ENCODE measurements around the gene HMGN3. TPM values are rescaled to one million over a fixed set of nuclear protein-coding genes. Genes with fewer than 3 reads are reported as not detected.

The HMGN3 gene
- total and polyA plus RNA-seq, 2 of the 13 experiments (the other 11 are each of a cell fraction or from before 2014, with no cell fraction given): 67.9 to 145 TPM

DNA sequence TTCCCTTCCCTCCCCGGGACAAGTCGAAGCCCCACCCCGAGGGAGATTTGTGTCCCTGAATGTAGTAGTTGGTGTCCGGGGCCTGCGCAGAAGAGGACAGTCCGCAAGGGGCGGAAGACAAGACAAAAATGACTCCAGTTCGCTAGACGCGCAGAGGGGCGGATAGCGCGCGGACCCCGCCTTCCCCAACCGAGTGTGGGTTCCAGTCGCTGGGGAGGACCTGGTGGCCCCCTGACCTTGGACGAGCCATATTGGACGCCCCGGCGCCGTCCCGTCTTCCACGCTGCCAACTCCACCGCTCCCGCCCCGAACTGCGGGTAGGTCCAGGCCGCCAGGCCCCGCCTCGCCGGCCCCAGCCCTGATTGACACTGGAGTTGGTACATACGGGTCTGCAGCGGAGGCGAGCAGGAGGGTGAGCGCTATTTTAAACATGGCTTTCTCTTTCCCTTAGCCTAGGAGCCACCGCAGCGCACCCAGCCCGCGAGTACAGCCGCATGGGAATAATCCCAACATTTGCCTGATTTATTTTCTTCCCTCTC lies 802 bp downstream of the HMGN3 start (continued):
- no peak for TF ChIP-seq ZEB1 (IDR thresholded peaks at IDR 0.05; ENCODE audit: insufficient replicate concordance, low read depth)
- TF ChIP-seq, protein P1, sequence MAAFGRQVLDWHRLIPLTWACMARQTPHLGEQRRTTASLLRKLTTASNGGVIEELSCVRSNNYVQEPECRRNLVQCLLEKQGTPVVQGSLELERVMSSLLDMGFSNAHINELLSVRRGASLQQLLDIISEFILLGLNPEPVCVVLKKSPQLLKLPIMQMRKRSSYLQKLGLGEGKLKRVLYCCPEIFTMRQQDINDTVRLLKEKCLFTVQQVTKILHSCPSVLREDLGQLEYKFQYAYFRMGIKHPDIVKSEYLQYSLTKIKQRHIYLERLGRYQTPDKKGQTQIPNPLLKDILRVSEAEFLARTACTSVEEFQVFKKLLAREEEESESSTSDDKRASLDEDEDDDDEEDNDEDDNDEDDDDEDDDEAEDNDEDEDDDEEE (CRISPR knock-in tag; IDR thresholded peaks at IDR 0.05): peak; percentile 67; the same call in 1 of the 2 replicates
- TF ChIP-seq MXI1 (IDR thresholded peaks at IDR 0.05; ENCODE audit: borderline replicate concordance, low read depth, low read length): 0 out of 3 replicates have a peak, but pooled peaks have one; percentile 24
- no peak for TF ChIP-seq GATA4 (IDR thresholded peaks at IDR 0.05; ENCODE audit: borderline replicate concordance, low read depth)
- TF ChIP-seq FOXM1 (CRISPR knock-in tag; IDR thresholded peaks at IDR 0.05): no peak
- peak; percentile 25; the same call in 1 of the 2 replicates for TF ChIP-seq ZNF556 (CRISPR knock-in tag; IDR thresholded peaks at IDR 0.05; ENCODE audit: borderline replicate concordance)
- no peak for TF ChIP-seq ZNF569 (CRISPR knock-in tag; IDR thresholded peaks at IDR 0.05; ENCODE audit: borderline replicate concordance)
- TF ChIP-seq DMAP1 (CRISPR knock-in tag; IDR thresholded peaks at IDR 0.05): peak; percentile 58
- peak; percentile 92; the same call in 1 of the 2 replicates for TF ChIP-seq MEIS1 (CRISPR knock-in tag; IDR thresholded peaks at IDR 0.05; ENCODE audit: borderline replicate concordance)
- no peak for TF ChIP-seq ZNF431 (CRISPR knock-in tag; IDR thresholded peaks at IDR 0.05; ENCODE audit: borderline replicate concordance, low read depth)
- TF ChIP-seq ZNF891 (CRISPR knock-in tag; IDR thresholded peaks at IDR 0.05): no peak
- TF ChIP-seq ZBTB3 (CRISPR knock-in tag; IDR thresholded peaks at IDR 0.05; ENCODE audit: borderline replicate concordance, low read depth): no peak
- TF ChIP-seq, protein P2, sequence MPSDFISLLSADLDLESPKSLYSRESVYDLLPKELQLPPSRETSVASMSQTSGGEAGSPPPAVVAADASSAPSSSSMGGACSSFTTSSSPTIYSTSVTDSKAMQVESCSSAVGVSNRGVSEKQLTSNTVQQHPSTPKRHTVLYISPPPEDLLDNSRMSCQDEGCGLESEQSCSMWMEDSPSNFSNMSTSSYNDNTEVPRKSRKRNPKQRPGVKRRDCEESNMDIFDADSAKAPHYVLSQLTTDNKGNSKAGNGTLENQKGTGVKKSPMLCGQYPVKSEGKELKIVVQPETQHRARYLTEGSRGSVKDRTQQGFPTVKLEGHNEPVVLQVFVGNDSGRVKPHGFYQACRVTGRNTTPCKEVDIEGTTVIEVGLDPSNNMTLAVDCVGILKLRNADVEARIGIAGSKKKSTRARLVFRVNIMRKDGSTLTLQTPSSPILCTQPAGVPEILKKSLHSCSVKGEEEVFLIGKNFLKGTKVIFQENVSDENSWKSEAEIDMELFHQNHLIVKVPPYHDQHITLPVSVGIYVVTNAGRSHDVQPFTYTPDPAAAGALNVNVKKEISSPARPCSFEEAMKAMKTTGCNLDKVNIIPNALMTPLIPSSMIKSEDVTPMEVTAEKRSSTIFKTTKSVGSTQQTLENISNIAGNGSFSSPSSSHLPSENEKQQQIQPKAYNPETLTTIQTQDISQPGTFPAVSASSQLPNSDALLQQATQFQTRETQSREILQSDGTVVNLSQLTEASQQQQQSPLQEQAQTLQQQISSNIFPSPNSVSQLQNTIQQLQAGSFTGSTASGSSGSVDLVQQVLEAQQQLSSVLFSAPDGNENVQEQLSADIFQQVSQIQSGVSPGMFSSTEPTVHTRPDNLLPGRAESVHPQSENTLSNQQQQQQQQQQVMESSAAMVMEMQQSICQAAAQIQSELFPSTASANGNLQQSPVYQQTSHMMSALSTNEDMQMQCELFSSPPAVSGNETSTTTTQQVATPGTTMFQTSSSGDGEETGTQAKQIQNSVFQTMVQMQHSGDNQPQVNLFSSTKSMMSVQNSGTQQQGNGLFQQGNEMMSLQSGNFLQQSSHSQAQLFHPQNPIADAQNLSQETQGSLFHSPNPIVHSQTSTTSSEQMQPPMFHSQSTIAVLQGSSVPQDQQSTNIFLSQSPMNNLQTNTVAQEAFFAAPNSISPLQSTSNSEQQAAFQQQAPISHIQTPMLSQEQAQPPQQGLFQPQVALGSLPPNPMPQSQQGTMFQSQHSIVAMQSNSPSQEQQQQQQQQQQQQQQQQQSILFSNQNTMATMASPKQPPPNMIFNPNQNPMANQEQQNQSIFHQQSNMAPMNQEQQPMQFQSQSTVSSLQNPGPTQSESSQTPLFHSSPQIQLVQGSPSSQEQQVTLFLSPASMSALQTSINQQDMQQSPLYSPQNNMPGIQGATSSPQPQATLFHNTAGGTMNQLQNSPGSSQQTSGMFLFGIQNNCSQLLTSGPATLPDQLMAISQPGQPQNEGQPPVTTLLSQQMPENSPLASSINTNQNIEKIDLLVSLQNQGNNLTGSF (CRISPR knock-in tag; IDR thresholded peaks at IDR 0.05): no peak
- TF ChIP-seq ZFX (CRISPR knock-in tag; IDR thresholded peaks at IDR 0.05; ENCODE audit: low read depth): peak; percentile 86
- TF ChIP-seq, protein P3, sequence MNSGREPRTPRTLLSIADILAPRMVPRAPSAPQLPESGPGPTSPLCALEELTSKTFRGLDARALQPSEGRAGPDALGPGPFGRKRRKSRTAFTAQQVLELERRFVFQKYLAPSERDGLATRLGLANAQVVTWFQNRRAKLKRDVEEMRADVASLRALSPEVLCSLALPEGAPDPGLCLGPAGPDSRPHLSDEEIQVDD (CRISPR knock-in tag; IDR thresholded peaks at IDR 0.05; ENCODE audit: borderline replicate concordance): no peak
- TF ChIP-seq ZNF766 (CRISPR knock-in tag; IDR thresholded peaks at IDR 0.05; ENCODE audit: borderline replicate concordance): no peak; the same call in 1 of the 2 replicates

All from HepG2 (cell line).